ENCODE measurements around the gene GON7.

GRCh38 chr14:93155667-93156066 lies 51.2 kb downstream of the GON7 start:
- TF ChIP-seq, protein P1, sequence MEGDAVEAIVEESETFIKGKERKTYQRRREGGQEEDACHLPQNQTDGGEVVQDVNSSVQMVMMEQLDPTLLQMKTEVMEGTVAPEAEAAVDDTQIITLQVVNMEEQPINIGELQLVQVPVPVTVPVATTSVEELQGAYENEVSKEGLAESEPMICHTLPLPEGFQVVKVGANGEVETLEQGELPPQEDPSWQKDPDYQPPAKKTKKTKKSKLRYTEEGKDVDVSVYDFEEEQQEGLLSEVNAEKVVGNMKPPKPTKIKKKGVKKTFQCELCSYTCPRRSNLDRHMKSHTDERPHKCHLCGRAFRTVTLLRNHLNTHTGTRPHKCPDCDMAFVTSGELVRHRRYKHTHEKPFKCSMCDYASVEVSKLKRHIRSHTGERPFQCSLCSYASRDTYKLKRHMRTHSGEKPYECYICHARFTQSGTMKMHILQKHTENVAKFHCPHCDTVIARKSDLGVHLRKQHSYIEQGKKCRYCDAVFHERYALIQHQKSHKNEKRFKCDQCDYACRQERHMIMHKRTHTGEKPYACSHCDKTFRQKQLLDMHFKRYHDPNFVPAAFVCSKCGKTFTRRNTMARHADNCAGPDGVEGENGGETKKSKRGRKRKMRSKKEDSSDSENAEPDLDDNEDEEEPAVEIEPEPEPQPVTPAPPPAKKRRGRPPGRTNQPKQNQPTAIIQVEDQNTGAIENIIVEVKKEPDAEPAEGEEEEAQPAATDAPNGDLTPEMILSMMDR (IDR thresholded peaks at IDR 0.05; ENCODE audit: borderline replicate concordance, extremely low read depth, low read length, poor library complexity, severe bottlenecking) = no peak
- no peak for TF ChIP-seq EZH2 (IDR thresholded peaks at IDR 0.05; ENCODE audit: borderline replicate concordance, low read depth, low read length, severe bottlenecking)

Measured in DND-41 (cell line).